ENCODE data around the gene CDK5RAP2. TPM values are rescaled to one million over a fixed set of nuclear protein-coding genes. Genes with fewer than 3 reads are reported as not detected.

CDK5RAP2 gene
- total RNA-seq, 3 donors from 2014 or later (not counting 1 experiment from before 2014, with no cell fraction given) = 81.5 to 95.7 (median 82.4) TPM

DNA sequence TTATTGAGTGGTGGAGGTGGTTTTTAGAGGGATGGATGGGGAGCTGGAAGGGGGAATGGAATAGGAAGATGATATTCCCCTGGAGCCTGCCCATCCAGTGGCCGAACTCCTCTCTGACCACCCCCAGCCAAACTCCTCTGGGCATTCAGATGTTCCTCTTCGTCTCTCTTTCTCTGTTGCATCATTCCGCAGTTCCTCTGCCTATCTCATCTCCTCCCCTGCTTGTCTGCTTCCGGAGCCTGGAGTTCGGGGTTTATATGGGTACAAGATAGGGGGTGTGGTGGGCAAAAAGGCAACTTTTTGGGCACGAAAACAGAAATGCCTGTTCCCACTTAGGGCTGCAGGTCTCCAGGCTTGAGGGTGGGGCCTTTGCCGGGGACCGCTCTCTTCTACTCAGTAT lies 12.2 kb upstream of the CDK5RAP2 start:
- TF ChIP-seq, protein P1, sequence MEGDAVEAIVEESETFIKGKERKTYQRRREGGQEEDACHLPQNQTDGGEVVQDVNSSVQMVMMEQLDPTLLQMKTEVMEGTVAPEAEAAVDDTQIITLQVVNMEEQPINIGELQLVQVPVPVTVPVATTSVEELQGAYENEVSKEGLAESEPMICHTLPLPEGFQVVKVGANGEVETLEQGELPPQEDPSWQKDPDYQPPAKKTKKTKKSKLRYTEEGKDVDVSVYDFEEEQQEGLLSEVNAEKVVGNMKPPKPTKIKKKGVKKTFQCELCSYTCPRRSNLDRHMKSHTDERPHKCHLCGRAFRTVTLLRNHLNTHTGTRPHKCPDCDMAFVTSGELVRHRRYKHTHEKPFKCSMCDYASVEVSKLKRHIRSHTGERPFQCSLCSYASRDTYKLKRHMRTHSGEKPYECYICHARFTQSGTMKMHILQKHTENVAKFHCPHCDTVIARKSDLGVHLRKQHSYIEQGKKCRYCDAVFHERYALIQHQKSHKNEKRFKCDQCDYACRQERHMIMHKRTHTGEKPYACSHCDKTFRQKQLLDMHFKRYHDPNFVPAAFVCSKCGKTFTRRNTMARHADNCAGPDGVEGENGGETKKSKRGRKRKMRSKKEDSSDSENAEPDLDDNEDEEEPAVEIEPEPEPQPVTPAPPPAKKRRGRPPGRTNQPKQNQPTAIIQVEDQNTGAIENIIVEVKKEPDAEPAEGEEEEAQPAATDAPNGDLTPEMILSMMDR (IDR thresholded peaks at IDR 0.05) = no peak
- Histone ChIP-seq H3K4me3 (ENCODE audit: low read length) (no peak overlapping the region), H3K4me1 (ENCODE audit: control insufficient read depth, insufficient read depth, low read length) (no peaks in the 10 kb centered on the region), H3K36me3 (ENCODE audit: control insufficient read depth, insufficient read depth, low read length) (no peaks in the 10 kb centered on the region), H3K27ac (ENCODE audit: low read length) (no peak overlapping the region), H3K9me3 (ENCODE audit: control insufficient read depth, insufficient read depth, low read length) (no peaks in the 10 kb centered on the region), H3K27me3 (ENCODE audit: control insufficient read depth, insufficient read depth, low read length) (no peaks in the 10 kb centered on the region)
- no peak overlapping the region for H3K4me3 Mint-ChIP-seq
- WGBS (ENCODE audit: insufficient coverage) = 93% methylated on average over 7 of the region's 8 CpGs
- no peak for DNase-seq
- ATAC-seq = no peak
- H3K4me1 Mint-ChIP-seq = no peaks in the 10 kb centered on the region
- H3K27me3 Mint-ChIP-seq (ENCODE audit: low read depth in 2 of 2) = peaks cover 0 to 4% of the 10 kb centered on the region in 2 donors
- intact Hi-C loops (cut with micrococcal nuclease) = no loop called here
- no peak overlapping the region for H3K27ac Mint-ChIP-seq
- H3K36me3 Mint-ChIP-seq = no peaks in the 10 kb centered on the region
- H3K9me3 Mint-ChIP-seq = no peaks in the 10 kb centered on the region

- no peak overlapping the region for H3K27ac Mint-ChIP-seq
- TF ChIP-seq, protein P1 (IDR thresholded peaks at IDR 0.05) = no peak
- Histone ChIP-seq H3K27me3 (ENCODE audit: control insufficient read depth, insufficient read depth, low read length) (no peaks in the 10 kb centered on the region), H3K4me3 (ENCODE audit: low read length) (no peak overlapping the region), H3K9me3 (ENCODE audit: control insufficient read depth, insufficient read depth, low read length) (no peaks in the 10 kb centered on the region), H3K27ac (ENCODE audit: low read length) (no peak overlapping the region), H3K36me3 (ENCODE audit: control insufficient read depth, insufficient read depth, low read length) (no peaks in the 10 kb centered on the region), H3K4me1 (ENCODE audit: control insufficient read depth, insufficient read depth, low read length) (peaks cover 7% of the 10 kb centered on the region)
- 60% methylated on average over 1 of the region's 1 CpG for WGBS (ENCODE audit: insufficient coverage)
- intact Hi-C loops (cut with micrococcal nuclease) = no loop called here
- H3K27me3 Mint-ChIP-seq (ENCODE audit: low read depth in 2 of 2) = peaks cover 0 to 4% of the 10 kb centered on the region in 2 donors
- no peaks in the 10 kb centered on the region for H3K9me3 Mint-ChIP-seq
- H3K4me1 Mint-ChIP-seq = peaks cover 5 to 6% of the 10 kb centered on the region in 2 donors
- ATAC-seq (no peak), DNase-seq (no peak)
- H3K36me3 Mint-ChIP-seq = no peaks in the 10 kb centered on the region
- H3K4me3 Mint-ChIP-seq = no peak overlapping the region
Observed at GRCh38 chr9:120587328-120587727, 7.4 kb upstream of the CDK5RAP2 start.

- peak overlapping the region; percentile 48 to 58 for H3K27ac Mint-ChIP-seq
- Histone ChIP-seq H3K9me3 (ENCODE audit: control insufficient read depth, insufficient read depth, low read length) (no peaks in the 10 kb centered on the region), H3K4me3 (ENCODE audit: low read length) (no peak overlapping the region), H3K27me3 (ENCODE audit: control insufficient read depth, insufficient read depth, low read length) (no peaks in the 10 kb centered on the region), H3K36me3 (ENCODE audit: control insufficient read depth, insufficient read depth, low read length) (no peaks in the 10 kb centered on the region), H3K4me1 (ENCODE audit: control insufficient read depth, insufficient read depth, low read length) (peaks cover 22% of the 10 kb centered on the region), H3K27ac (ENCODE audit: low read length) (peak overlapping the region; percentile 38)
- ATAC-seq (peak; percentile 5 to 42 (median 23)), DNase-seq (peak; percentile 24 to 70)
- intact Hi-C loops (cut with micrococcal nuclease) = no loop called here
- 36% methylated on average over 3 of the region's 3 CpGs for WGBS (ENCODE audit: insufficient coverage)
- no peaks in the 10 kb centered on the region for H3K36me3 Mint-ChIP-seq
- TF ChIP-seq, protein P1 (IDR thresholded peaks at IDR 0.05) = no peak
- H3K4me3 Mint-ChIP-seq = no peak overlapping the region
- H3K27me3 Mint-ChIP-seq (ENCODE audit: low read depth in 2 of 2) = no peaks in the 10 kb centered on the region
- H3K9me3 Mint-ChIP-seq = no peaks in the 10 kb centered on the region
- peaks cover 15 to 21% of the 10 kb centered on the region in 2 donors for H3K4me1 Mint-ChIP-seq
Observed at GRCh38 chr9:120583958-120584369, 4.0 kb upstream of the CDK5RAP2 start.
